ENCODE results near the gene LBR.

Gene LBR

GRCh38 chr1:225373155-225373554 lies 54.7 kb downstream of the LBR start:
- no peak for DNase-seq (ENCODE audit: low spot score)

- no peak for DNase-seq (ENCODE audit: low spot score)
These were observed 56.4 kb downstream of the LBR start for GRCh38 chr1:225371366-225372010.

GRCh38 chr1:225368036-225368552 lies 59.7 kb downstream of the LBR start:
- DNase-seq (ENCODE audit: low spot score): no peak

- no peak for DNase-seq (ENCODE audit: low spot score)
These were observed 61.3 kb downstream of the LBR start for GRCh38 chr1:225366552-225366951.

- DNase-seq (ENCODE audit: low spot score): no peak
These were observed 61.8 kb downstream of the LBR start for GRCh38 chr1:225366018-225366417.

GRCh38 chr1:225364439-225364838 lies 63.4 kb downstream of the LBR start:
- DNase-seq (ENCODE audit: low spot score): no peak

GRCh38 chr1:225362805-225363204 lies 65.0 kb downstream of the LBR start:
- no peak for DNase-seq (ENCODE audit: low spot score)

- no peak for DNase-seq (ENCODE audit: low spot score)
These were observed 66.7 kb downstream of the LBR start for GRCh38 chr1:225361176-225361575.

- DNase-seq (ENCODE audit: low spot score): no peak
These were observed 67.7 kb downstream of the LBR start for GRCh38 chr1:225360119-225360518.

GRCh38 chr1:225355863-225356262 lies 72.0 kb downstream of the LBR start:
- no peak for DNase-seq (ENCODE audit: low spot score)

- DNase-seq (ENCODE audit: low spot score): no peak
These were observed 72.9 kb downstream of the LBR start for GRCh38 chr1:225354906-225355305.

Measured in NAMALWA (cell line).